B cell (primary cell): ENCODE results near the gene FGFR1OP2.

Experiments
- CTCF ChIP-seq: fragments of 200-600 bp; IDR thresholded peaks from one replicate; pipeline ENCODE4 v1.8.0; 2022; ENCODE audit warnings: antibody characterized with exemption, mild to moderate bottlenecking
- EZH2 ChIP-seq: IDR thresholded peaks from 2 replicates; pipeline ENCODE4 v1.6.1; 2012; ENCODE audit warnings: borderline replicate concordance, low read depth, mild to moderate bottlenecking, moderate library complexity, low read length; ENCODE audit not compliant: insufficient read depth, poor library complexity, severe bottlenecking

- TF ChIP-seq CTCF (no peak), EZH2 (no peak)
These were observed 1.7 kb downstream of the FGFR1OP2 start for GRCh38 chr12:26939953-26940352.
